Keratinocyte (primary cell): ENCODE measurements around the gene GUSB.

Experiments used
- EZH2 ChIP-seq: IDR thresholded peaks from one replicate; pipeline ENCODE4 v1.6.1; 2012; ENCODE audit warnings: inconsistent platforms, mild to moderate bottlenecking, low read length, moderate library complexity
- TF ChIP-seq, protein P1 (sequence below), 3 experiments: IDR thresholded peaks in 1 of 3; conservative IDR thresholded peaks in 1 of 3; optimal IDR thresholded peaks in 1 of 3; 2 replicates in 2 of 3; 3 replicates in 1 of 3; pipeline versions ENCODE3 to v1.5.1; 2011; ENCODE audit warnings: low read length in 3 of 3, mild to moderate bottlenecking in 3 of 3, moderate library complexity in 2 of 3, control low read depth in 1 of 3, inconsistent platforms in 1 of 3; ENCODE audit not compliant: insufficient read depth in 2 of 3; ENCODE audit errors: extremely low read depth in 1 of 3

DNA sequence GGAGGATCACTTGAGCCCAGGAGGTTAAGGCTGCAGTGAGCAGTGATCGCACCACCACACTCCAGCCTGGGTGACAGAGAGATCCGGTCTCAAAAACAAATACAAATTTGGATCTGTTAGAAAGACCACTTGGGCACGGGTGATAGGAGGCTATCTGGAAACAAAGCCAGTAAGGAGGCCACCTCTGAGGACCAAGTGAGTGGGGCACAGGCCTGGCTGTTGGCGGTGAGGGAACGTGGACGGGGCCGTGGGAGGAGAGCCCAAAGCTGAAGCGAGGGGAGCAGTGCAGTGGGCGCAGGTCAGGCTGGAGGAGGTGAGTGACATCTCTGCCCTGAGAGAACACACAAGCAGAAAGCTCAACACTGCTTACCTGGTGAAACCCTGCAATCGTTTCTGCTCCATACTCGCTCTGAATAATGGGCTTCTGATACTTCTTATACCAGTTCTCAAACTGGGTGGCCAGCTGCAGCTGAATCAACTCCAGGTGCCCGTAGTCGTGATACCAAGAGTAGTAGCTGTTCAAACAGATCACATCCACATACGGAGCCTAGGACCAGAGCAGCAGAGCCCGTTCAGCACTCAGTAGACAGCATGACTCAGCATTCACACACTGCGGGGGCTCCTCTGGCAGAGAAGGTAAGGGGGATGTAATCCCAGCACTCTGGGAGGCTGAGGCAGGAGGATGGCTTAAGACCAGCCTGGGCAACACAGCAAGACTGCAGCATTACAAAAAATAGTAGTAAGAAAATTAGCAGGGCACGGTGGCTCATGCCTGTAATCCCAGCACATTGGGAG, 14.5 kb downstream of the GUSB start:
- TF ChIP-seq, protein P1, sequence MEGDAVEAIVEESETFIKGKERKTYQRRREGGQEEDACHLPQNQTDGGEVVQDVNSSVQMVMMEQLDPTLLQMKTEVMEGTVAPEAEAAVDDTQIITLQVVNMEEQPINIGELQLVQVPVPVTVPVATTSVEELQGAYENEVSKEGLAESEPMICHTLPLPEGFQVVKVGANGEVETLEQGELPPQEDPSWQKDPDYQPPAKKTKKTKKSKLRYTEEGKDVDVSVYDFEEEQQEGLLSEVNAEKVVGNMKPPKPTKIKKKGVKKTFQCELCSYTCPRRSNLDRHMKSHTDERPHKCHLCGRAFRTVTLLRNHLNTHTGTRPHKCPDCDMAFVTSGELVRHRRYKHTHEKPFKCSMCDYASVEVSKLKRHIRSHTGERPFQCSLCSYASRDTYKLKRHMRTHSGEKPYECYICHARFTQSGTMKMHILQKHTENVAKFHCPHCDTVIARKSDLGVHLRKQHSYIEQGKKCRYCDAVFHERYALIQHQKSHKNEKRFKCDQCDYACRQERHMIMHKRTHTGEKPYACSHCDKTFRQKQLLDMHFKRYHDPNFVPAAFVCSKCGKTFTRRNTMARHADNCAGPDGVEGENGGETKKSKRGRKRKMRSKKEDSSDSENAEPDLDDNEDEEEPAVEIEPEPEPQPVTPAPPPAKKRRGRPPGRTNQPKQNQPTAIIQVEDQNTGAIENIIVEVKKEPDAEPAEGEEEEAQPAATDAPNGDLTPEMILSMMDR (optimal IDR thresholded peaks at IDR 0.05 in 1 of 3, IDR thresholded peaks at IDR 0.05 in 1 of 3, conservative IDR thresholded peaks at IDR 0.05 in 1 of 3; ENCODE audit: extremely low read depth in 1 of 3, insufficient read depth in 2 of 3, low read length in 3 of 3): no peak
- TF ChIP-seq EZH2: no peak
